GM12873 (cell line): ENCODE data around the gene POP4.

Experiments used
- CTCF ChIP-seq: IDR thresholded peaks from 2 replicates; pipeline ENCODE4 v1.5.1; 2012; ENCODE audit warnings: low read depth, mild to moderate bottlenecking, moderate library complexity, low read length, control low read depth; ENCODE audit not compliant: insufficient read depth; ENCODE audit errors: missing control alignments

The POP4 gene

GRCh38 chr19:29662604-29663404 is 56.7 kb downstream of the POP4 start:
- TF ChIP-seq CTCF: no peak

GRCh38 chr19:29663861-29664752 is 58.0 kb downstream of the POP4 start:
- TF ChIP-seq CTCF: no peak

GRCh38 chr19:29664753-29665214 is 58.7 kb downstream of the POP4 start:
- TF ChIP-seq CTCF: no peak

- no peak for TF ChIP-seq CTCF
Measured at GRCh38 chr19:29665215-29665825, 59.2 kb downstream of the POP4 start, which contains the start of gene PLEKHF1. Gene PLEKHF1, plus strand, starts transcription at chr19:29665461. Its CDS starts 8,379 bp downstream, at chr19:29673840.

- TF ChIP-seq CTCF: no peak
Measured at GRCh38 chr19:29665826-29666577, 59.9 kb downstream of the POP4 start.
